ENCODE results near the gene ANXA11.

ANXA11 gene

GRCh38 chr10:80204677-80205476 lies 460 bp downstream of the ANXA11 start:
- TF ChIP-seq YY1 (IDR thresholded peaks at IDR 0.05; ENCODE audit: low read depth) (no peak), EGR1 (IDR thresholded peaks at IDR 0.05) (no peak), REST (IDR thresholded peaks at IDR 0.05; ENCODE audit: low read depth) (no peak), USF1 (IDR thresholded peaks at IDR 0.05) (no peak), TEAD4 (IDR thresholded peaks at IDR 0.05) (peak; percentile 59), TCF12 (IDR thresholded peaks at IDR 0.05; ENCODE audit: low read depth) (no peak), TAF1 (IDR thresholded peaks at IDR 0.05; ENCODE audit: low read depth) (0 out of 2 replicates have a peak, but pooled peaks have one; percentile 8), EP300 (IDR thresholded peaks at IDR 0.05; ENCODE audit: borderline replicate concordance) (no peak), MAX (IDR thresholded peaks at IDR 0.05) (0 out of 2 replicates have a peak, but pooled peaks have one; percentile 9), CREB1 (IDR thresholded peaks at IDR 0.05; ENCODE audit: low read depth) (no peak), ZBTB7A (IDR thresholded peaks at IDR 0.05; ENCODE audit: low read depth) (peak; percentile 82), NFIC (IDR thresholded peaks at IDR 0.05) (no peak; the same call in 1 of the 2 replicates), FOXM1 (IDR thresholded peaks at IDR 0.05; ENCODE audit: borderline replicate concordance, low read depth) (no peak), CEBPB (IDR thresholded peaks at IDR 0.05) (no peak), RAD21 (IDR thresholded peaks at IDR 0.05; ENCODE audit: low read depth) (no peak)

- TF ChIP-seq MAX (IDR thresholded peaks at IDR 0.05) (peak; percentile 70), TCF12 (IDR thresholded peaks at IDR 0.05; ENCODE audit: low read depth) (peak; percentile 88), RAD21 (IDR thresholded peaks at IDR 0.05; ENCODE audit: low read depth) (no peak), TAF1 (IDR thresholded peaks at IDR 0.05; ENCODE audit: low read depth) (0 out of 2 replicates have a peak, but pooled peaks have one; percentile 13), REST (IDR thresholded peaks at IDR 0.05; ENCODE audit: low read depth) (no peak; the same call in 1 of the 2 replicates), NFIC (IDR thresholded peaks at IDR 0.05) (peak; percentile 70), EP300 (IDR thresholded peaks at IDR 0.05; ENCODE audit: borderline replicate concordance) (peak; percentile 83), EGR1 (IDR thresholded peaks at IDR 0.05) (peak; percentile 94), FOXM1 (IDR thresholded peaks at IDR 0.05; ENCODE audit: borderline replicate concordance, low read depth) (0 out of 2 replicates have a peak, but pooled peaks have one; percentile 20), ZBTB7A (IDR thresholded peaks at IDR 0.05; ENCODE audit: low read depth) (0 out of 2 replicates have a peak, but pooled peaks have one; percentile 15), CREB1 (IDR thresholded peaks at IDR 0.05; ENCODE audit: low read depth) (no peak), YY1 (IDR thresholded peaks at IDR 0.05; ENCODE audit: low read depth) (peak; percentile 57; the same call in 1 of the 2 replicates), USF1 (IDR thresholded peaks at IDR 0.05) (peak; percentile 41; the same call in 1 of the 2 replicates), CEBPB (IDR thresholded peaks at IDR 0.05) (peak; percentile 33; the same call in 1 of the 2 replicates), TEAD4 (IDR thresholded peaks at IDR 0.05) (peak; percentile 96)
Measured at GRCh38 chr10:80203835-80204676, 1.3 kb downstream of the ANXA11 start.

DNA sequence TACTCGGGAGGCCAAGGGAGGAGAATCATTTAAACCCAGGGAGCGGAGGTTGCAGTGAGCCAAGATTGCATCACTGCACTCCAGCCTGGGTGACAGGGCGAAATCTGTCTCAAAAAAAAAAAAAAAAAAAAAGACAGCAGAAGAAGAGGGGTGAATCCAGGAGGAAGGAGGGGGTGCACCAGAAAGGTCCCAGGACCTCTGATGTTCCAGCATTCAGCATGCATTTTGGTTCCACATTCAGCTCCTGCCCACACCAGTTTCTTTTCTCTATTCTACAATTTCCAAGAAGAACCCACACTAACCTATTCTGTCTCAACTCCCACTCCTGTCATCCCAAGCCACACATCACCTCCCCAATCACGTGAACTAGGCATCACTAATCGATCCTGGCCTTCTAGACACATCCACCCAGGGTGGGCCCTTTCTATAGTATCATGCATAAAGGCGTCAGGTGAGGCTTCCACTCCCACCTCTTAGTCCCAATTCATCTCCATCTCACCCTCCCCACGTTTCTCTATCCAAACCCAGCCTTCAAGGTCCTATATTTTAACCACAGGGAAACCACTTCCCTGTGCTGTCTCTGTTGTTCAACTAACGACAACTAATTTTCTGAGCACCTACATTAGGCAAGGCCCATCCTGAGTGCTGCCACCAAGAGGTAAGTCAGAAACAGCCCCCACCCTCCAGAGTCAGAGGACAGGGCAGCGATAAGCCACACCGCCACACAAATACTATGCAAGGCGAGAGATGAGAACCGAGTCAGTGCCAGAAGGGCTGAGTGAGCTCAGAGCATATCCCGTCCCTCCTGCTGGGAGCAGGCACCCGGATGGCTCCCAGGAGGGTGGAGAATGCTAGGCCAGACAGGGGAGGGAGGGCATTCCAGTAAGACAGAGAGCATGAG lies 2.2 kb downstream of the ANXA11 start:
- TF ChIP-seq CEBPB (IDR thresholded peaks at IDR 0.05) (no peak), TAF1 (IDR thresholded peaks at IDR 0.05; ENCODE audit: low read depth) (no peak), MAX (IDR thresholded peaks at IDR 0.05) (peak; percentile 54), EP300 (IDR thresholded peaks at IDR 0.05; ENCODE audit: borderline replicate concordance) (peak; percentile 60; the same call in 1 of the 2 replicates), TCF12 (IDR thresholded peaks at IDR 0.05; ENCODE audit: low read depth) (no peak), YY1 (IDR thresholded peaks at IDR 0.05; ENCODE audit: low read depth) (0 out of 2 replicates have a peak, but pooled peaks have one; percentile 26), ZBTB7A (IDR thresholded peaks at IDR 0.05; ENCODE audit: low read depth) (no peak), TEAD4 (IDR thresholded peaks at IDR 0.05) (peak; percentile 85), RAD21 (IDR thresholded peaks at IDR 0.05; ENCODE audit: low read depth) (peak; percentile 12; the same call in 1 of the 2 replicates), CREB1 (IDR thresholded peaks at IDR 0.05; ENCODE audit: low read depth) (no peak), NFIC (IDR thresholded peaks at IDR 0.05) (peak; percentile 71), REST (IDR thresholded peaks at IDR 0.05; ENCODE audit: low read depth) (no peak), USF1 (IDR thresholded peaks at IDR 0.05) (peak; percentile 78), FOXM1 (IDR thresholded peaks at IDR 0.05; ENCODE audit: borderline replicate concordance, low read depth) (peak; percentile 35; the same call in 1 of the 2 replicates), EGR1 (IDR thresholded peaks at IDR 0.05) (no peak)

Measured in Ishikawa (cell line).